Colonic mucosa (tissue), 4 donors: ENCODE measurements around the gene TCF25. TPM values are rescaled to one million over a fixed set of nuclear protein-coding genes. Genes with fewer than 3 reads are reported as not detected.
A peak's percentile ranks its signal among the peaks of the same experiment; 100 is the strongest.

ENCODE experiments used
- DNase-seq: peaks from one replicate; pipeline ENCODE4 v3.0.0-alpha.2; 2020
- H3K27ac ChIP-seq: fragments of 200-600 bp; one replicate; pipeline ENCODE4 v1.8.0; 2021
- H3K27me3 ChIP-seq: fragments of 200-600 bp; one replicate; pipeline ENCODE4 v1.8.0; 2021
- H3K36me3 ChIP-seq: fragments of 200-600 bp; one replicate; pipeline ENCODE4 v1.8.0; 2021
- H3K4me1 ChIP-seq: fragments of 200-600 bp; one replicate; pipeline ENCODE4 v1.8.0; 2021; ENCODE audit warnings: mild to moderate bottlenecking
- H3K4me3 ChIP-seq: fragments of 200-600 bp; one replicate; pipeline ENCODE4 v1.8.0; 2021
- H3K9ac ChIP-seq, 2 donors: one replicate each; pipeline ENCODE4 v1.7.0; 2013; ENCODE audit warnings: control low read depth in 2 of 2, low read depth in 2 of 2, low read length in 2 of 2
- H3K9me3 ChIP-seq: fragments of 200-600 bp; one replicate; pipeline ENCODE4 v1.8.0; 2021
- intact Hi-C: fragments of 100-400 bp; cut with DNase I; formaldehyde crosslinking; loops from one replicate; pipeline ENCODE4 v1.14.1; 2022
- total RNA-seq, 2 donors: library from RNA; stranded (reverse); fragmentation: NEBNext Ultra II Directional in 1 of 2; extraction: Animal tissue kit (Norgen Biotek cat#: 25700) in 1 of 2; gene quantifications; one replicate each; pipeline ENCODE4 v1.2.1, GENCODE V29; 2021
- TF ChIP-seq, protein P1 (sequence below): fragments of 200-600 bp; IDR thresholded peaks from one replicate; pipeline ENCODE4 v1.8.0; 2022; ENCODE audit warnings: antibody characterized with exemption, mild to moderate bottlenecking
- donor health status: healthy.
- donor health status: DM: no; HTN: no; CAD: no.
- donor health status: DM: no; HTN: no; CAD: no.

TCF25 gene
- total RNA-seq, 2 donors from 2014 or later = 164 to 165 TPM

DNA sequence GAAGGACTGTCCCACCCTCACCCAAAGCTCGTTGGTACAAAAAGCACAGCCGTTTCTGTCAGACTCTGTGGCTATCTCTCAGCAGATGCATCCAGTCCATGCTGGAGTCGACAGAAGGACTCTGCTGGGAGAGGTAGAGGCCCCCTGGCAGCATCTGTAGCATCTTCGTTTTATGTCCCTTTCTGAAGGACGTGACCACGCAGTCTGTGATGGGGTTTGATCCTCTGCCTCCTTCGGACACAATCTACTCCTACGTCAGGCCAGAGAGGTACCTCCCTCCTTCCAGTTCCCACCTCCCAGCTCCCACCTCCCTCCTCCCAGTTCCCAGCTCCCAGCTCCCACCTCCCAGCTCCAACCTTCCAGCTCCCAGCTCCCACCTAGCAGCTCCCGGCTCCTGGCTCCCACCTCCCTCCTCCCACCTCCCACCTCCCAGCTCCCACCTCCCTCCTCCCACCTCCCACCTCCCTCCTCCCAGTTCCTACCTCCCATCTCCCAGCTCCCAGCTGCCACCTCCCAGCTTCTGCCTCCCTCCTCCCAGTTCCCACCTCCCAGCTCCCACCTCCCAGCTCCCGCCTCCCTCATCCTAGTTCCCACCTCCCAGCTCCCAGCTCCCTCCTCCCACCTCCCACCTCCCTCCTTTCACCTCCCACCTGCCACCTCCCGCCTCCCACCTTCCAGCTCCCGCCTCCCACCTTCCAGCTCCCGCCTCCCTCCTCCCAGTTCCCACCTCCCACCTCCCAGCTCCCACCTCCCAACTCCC lies 33.8 kb downstream of the TCF25 start:
- Histone ChIP-seq H3K4me3 (no peak overlapping the region), H3K36me3 (peaks cover 8% of the 10 kb centered on the region), H3K27ac (no peak overlapping the region), H3K4me1 (no peaks in the 10 kb centered on the region), H3K9me3 (no peaks in the 10 kb centered on the region), H3K27me3 (no peaks in the 10 kb centered on the region), H3K9ac (no peak overlapping the region)
- DNase-seq = no peak
- intact Hi-C loops = no loop called here
- TF ChIP-seq, protein P1, sequence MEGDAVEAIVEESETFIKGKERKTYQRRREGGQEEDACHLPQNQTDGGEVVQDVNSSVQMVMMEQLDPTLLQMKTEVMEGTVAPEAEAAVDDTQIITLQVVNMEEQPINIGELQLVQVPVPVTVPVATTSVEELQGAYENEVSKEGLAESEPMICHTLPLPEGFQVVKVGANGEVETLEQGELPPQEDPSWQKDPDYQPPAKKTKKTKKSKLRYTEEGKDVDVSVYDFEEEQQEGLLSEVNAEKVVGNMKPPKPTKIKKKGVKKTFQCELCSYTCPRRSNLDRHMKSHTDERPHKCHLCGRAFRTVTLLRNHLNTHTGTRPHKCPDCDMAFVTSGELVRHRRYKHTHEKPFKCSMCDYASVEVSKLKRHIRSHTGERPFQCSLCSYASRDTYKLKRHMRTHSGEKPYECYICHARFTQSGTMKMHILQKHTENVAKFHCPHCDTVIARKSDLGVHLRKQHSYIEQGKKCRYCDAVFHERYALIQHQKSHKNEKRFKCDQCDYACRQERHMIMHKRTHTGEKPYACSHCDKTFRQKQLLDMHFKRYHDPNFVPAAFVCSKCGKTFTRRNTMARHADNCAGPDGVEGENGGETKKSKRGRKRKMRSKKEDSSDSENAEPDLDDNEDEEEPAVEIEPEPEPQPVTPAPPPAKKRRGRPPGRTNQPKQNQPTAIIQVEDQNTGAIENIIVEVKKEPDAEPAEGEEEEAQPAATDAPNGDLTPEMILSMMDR = no peak

DNA sequence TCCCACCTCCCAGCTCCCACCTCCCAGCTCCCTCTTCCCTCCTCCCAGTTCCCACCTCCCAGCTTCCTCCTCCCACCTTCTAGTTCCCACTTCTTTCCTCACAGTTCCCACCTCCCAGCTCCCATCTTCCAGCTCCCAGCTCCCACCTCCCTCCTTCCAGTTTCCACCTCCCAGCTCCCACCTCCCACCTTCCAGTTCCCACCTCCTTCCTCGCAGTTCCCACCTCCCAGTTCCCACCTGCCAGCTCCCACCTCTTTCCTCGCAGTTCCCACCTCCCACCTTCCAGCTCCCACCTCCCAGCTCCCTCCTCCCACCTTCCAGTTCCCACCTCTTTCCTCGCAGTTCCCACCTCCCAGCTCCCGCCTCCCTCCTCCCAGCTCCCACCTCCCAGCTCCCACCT lies 34.8 kb downstream of the TCF25 start:
- intact Hi-C loops = no loop called here
- H3K9me3 ChIP-seq = no peaks in the 10 kb centered on the region
- H3K9ac ChIP-seq = no peak overlapping the region
- no peak for DNase-seq
- H3K27me3 ChIP-seq = no peaks in the 10 kb centered on the region
- TF ChIP-seq, protein P1 = no peak
- H3K27ac ChIP-seq = no peak overlapping the region
- H3K4me3 ChIP-seq = no peak overlapping the region
- peaks cover 8% of the 10 kb centered on the region for H3K36me3 ChIP-seq
- H3K4me1 ChIP-seq = no peaks in the 10 kb centered on the region

DNA sequence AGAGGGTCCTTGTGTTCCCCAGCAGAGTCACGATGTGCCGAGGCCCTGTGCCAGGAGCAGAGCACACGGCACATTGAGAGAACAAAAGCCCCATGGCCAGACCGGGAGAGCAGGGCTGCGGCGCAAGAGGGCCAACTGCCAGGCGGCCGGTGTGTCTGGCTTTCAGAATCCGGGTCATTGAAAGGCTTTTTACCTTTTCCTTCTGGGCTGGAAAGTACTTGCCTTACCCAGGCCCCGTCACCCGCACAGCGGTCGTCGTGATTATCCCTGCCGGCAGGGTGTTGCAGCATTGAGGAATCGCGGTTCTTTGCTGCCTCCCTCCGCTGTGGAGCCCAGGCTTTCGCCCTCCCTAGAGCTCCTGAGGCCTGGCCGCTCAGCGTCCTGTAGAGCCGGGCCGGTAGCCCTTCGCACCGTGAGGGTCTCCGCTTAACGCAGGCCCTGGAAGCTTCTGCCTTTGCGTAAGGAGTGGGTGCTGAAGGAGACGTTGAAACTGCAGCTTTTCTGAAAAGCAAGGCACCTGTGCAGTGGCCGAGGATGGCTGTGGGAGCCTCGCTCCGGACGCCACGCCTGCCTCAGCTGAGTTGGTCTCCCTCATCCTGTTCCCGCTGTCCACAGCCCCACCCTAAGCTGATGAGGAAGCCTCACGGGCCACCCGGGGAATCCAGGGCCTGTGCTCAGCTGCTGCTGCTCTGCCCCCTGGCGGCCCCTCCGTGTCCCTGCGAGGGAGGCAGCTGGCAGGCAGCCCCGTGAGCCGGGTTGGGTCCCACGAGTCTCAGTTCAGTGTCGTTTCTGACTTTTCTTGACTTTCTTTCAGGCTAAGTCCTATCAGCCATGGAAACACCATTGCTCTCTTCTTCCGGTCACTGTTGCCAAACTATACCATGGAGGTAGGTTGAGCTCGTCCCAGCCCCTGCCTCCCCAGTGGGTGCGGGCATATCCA lies 36.7 kb downstream of the TCF25 start:
- Histone ChIP-seq H3K4me3 (no peak overlapping the region), H3K9me3 (no peaks in the 10 kb centered on the region), H3K4me1 (no peaks in the 10 kb centered on the region), H3K27ac (no peak overlapping the region), H3K27me3 (no peaks in the 10 kb centered on the region), H3K9ac (no peak overlapping the region), H3K36me3 (peaks cover 8% of the 10 kb centered on the region)
- TF ChIP-seq, protein P1 = peak; percentile 87
- intact Hi-C loops = no loop called here
- DNase-seq = peak; percentile 79

DNA sequence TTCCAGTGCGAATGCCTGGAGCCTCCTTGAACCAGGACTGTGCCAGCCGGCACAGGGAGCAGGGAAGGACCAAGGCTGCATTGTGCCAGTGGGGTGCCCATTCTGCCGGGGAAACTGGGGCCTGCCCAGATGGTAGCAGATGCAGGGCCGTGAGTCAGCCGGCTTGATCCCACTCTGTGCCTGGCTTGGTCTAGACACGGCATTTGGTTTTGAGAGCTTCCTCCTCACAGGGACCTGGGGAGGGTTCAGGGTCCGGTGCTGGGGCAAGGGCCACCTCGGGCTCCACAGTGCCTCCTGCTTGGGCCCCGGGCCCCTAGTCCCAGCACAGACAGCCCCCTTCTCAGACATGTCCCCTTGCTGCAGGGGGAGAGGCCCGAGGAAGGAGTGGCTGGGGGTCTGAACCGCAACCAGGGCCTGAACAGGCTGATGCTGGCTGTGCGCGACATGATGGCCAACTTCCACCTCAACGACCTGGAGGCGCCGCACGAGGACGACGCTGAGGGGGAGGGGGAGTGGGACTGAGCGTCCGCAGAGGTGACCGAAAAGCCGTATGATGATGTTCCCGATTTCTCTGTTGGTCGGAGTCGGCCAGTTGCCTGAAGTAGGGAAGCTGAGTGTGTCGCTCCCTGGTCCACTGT lies 37.4 kb downstream of the TCF25 start:
- H3K4me1 ChIP-seq = no peaks in the 10 kb centered on the region
- peaks cover 8% of the 10 kb centered on the region for H3K36me3 ChIP-seq
- H3K27me3 ChIP-seq = no peaks in the 10 kb centered on the region
- intact Hi-C loops = no loop called here
- no peak overlapping the region for H3K27ac ChIP-seq
- DNase-seq = no peak
- H3K9me3 ChIP-seq = no peaks in the 10 kb centered on the region
- TF ChIP-seq, protein P1 = no peak
- H3K9ac ChIP-seq = no peak overlapping the region
- H3K4me3 ChIP-seq = no peak overlapping the region

DNA sequence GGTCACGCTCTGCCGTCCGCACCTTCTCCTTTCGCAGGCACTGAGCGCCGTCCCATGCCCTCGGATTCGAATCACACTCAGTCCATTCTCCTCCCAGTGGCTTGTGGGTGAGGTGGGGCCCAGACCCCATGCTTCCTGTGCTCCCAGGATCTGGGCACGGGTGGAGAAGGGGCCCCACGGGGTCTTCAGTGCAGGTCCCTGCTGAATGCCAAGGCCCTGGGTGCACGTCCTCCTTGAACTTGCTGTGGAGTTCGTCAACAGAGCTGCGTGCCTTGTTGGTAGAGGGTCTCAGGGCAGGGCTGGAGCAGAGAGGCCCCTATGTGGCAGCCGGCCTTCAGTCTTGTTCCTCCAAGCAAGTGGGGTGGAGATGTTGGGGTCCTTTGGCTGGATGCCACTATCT lies 38.0 kb downstream of the TCF25 start:
- Histone ChIP-seq H3K4me1 (no peaks in the 10 kb centered on the region), H3K27me3 (no peaks in the 10 kb centered on the region), H3K4me3 (no peak overlapping the region), H3K9ac (no peak overlapping the region), H3K36me3 (peaks cover 4% of the 10 kb centered on the region), H3K27ac (no peak overlapping the region), H3K9me3 (no peaks in the 10 kb centered on the region)
- TF ChIP-seq, protein P1 = no peak
- DNase-seq = no peak
- intact Hi-C loops = no loop called here
